ENCODE data around the gene MCM10. TPM values are rescaled to one million over a fixed set of nuclear protein-coding genes. Genes with fewer than 3 reads are reported as not detected.
"Not testable (repeated sequence)": the region's sequence is repeated elsewhere in the genome, so short reads cannot be mapped to it uniquely, and the experiment has no call there.

Gene MCM10
- total RNA-seq, 1 donor from 2014 or later = 2.5 TPM

DNA sequence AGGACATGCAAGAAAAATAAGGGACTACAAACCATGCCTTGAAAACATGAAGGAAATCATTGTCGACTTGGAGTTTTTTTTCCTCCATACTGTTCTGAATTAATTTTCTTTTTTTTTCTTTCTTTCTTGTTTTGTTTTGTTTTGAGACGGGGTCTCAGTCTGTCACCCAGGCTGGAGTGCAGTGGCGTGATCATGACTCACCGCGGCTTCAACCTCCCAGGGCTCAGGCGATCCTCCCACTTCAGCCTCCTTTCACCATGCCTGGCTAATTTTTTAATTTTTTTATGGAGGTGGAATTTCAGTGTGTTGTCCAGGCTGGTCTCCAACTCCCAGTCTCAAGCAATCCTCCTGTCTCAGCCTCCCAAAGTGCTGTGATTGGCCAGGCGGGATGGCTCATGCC, 61.2 kb downstream of the MCM10 start:
- no peak for DNase-seq

DNA sequence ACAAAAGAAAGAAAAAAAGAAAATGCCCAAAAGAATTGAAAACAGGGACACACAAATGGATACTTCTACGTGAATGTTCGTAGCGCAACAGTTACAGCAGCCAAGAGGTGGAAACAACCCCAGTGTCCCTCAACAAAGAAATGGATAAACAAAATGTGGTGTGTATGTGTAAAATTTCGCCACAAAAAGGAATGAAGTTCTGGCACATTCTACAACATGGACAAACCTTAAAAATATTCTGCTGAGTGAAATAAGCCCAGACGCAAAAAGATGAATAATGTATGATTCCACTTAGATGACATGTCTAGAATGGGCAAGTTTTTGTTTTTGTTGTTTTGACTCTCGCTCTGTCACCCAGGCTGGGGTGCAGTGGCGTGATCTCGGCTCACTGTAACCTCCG, 61.9 kb downstream of the MCM10 start:
- DNase-seq = no peak

DNA sequence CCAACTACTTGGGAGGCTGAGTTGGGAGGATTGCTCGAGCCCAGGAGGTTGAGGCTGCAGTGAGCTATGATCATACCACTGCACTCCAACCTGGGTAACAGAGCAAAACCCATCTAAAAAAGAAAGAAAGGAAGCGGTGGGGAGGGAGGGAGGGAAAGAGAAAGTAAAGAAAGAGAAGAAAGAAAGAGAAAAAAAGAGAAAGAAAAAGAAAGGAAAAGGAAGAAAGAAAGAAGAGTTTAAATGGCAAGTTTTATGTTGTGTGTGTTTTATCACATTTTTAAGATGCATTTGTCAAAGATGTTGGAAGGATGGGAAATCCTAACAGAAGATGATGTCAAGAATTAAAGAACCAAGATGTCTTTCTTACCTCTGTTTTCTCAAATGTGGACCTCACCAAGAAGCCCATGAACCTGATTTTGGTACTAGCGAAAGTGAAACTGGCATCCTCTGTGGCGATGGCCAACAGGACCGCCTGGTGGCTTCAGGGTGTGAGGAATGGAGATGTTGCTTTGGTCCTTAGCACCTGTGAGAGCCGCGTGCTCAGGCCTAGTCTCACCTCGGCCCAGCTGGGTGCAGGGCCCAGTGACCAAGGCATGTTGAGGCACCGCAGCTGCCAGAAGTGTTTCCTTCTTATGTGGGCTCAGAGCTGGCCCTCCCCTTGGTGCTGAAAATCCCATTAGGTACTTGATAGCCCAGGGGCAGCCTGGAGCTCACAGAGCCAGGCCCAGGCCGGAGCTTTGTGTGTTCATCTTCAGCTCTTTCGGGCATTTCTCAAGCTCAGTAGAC, 63.0 kb downstream of the MCM10 start:
- no peak for DNase-seq

DNA sequence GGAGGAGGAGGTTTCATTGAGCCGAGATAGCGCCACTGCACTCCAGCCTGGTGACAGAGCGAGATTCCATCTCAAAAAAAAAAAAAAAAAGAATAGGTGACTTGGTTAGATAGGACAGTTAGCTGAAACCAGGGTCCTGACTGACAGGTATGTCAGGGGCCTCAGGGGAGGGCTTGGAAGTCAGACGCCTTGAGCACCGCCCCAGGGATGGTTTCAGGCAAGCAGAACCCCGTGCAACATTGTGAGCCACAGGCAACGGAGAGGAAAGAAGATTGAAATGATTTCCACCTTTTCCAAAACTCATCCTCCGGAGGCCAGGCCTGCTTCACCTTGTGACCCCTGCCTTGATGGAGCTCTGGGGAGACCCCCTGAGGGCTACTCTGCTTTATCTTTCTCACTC, 64.2 kb downstream of the MCM10 start:
- DNase-seq = no peak

DNA sequence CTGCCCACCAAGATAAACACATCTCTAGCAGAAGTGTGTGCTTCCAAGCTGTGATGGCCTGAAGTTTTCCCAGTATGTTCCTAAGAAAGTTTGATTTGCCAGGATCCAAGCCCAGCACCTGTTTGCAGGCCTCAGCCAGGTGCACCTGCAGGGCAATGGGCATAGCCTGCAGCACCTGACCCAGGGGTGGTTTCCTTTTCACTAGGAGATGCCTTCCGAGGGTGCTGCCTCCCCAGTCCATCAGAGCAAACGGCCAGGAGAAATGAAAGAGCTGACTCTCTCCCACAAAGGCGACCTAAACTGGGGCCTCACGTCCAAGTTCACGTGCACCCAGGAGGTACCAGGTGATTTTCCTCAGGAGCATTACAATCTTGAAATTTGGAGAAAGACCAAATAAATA, 65.7 kb downstream of the MCM10 start:
- DNase-seq = no peak

DNA sequence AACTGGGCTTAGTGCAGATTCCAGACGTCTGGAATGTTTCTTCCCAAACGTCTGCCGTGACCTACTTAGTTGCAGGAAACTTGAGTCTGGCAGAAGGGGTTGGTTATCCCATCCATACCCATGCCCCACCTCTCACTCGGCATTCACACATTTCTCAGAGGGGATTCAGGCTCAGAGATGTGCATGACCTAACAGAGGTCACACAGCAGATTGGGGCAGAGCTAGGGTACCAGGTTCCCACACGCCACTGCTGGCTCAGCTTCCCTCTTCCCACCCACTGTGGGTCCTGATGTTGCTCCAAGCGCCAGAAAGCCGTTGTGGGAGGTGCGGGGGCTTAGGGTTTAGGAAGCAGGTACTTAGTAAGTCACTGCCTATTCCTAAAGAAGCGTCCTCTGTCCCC, 69.8 kb downstream of the MCM10 start:
- DNase-seq = no peak

DNA sequence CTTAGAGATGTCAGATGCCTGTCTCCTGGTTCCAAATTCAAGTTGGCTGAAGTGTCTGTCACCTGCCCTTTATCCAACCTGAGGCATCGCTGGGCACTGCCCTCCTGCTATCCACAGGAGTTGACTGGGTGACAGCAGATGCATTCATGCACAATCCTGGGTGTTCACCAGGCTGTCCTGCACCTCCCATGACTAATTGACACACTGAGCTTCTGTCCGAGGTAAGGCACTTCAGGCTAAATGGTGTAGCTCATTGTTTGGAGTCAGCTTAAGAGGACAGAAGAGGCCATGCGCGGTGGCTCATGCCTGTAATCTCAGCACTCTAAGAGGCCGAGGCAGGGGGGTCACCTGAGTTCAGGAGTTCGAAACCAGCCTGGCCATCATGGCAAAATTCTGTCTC, 70.5 kb downstream of the MCM10 start:
- no peak for DNase-seq

DNA sequence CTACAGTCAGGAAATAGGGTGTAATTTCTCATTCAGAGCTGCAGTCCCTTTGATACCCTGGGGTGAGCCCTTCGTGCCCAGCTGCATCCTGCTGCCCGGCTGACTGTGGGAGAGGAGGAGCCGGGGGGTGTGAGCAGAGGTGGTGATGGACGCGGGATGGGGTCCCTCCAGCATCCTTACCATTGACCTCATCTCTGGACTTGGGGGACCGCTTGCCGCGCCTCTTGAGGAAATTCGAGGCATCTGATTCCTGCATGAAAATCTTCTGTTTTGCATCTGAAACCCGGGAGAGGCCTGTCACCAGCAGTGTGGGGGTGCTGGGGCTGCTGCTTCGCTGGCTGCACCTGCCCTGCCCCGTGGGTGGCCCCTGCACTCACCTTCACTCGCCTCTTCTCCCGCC, 72.0 kb downstream of the MCM10 start:
- no peak for DNase-seq

DNA sequence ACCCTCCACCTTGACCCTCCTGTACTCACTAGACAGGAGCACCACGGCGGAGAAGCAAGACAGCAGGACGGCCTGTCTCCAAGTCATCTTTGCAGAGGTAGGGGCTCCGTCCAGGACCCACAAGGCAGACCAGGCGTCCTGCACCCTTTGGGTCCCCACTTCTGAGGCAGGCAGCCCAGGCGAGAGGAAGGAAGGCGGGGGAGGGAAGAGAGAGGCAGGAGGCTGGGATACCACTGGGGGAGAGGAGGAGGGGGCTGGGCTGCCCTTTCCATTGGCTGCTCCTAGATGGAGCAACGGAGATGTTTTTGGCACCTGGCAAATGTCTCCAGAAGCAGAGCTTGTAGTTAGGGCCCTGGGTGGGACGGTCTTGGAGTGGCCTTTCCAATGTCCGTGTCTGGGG, 72.8 kb downstream of the MCM10 start, which contains the start of gene UCMA:
UCMA (minus strand) TSS at position 203 of the 400 bp plus-strand sequence; CDS start at position 87, 116 bp downstream.
- DNase-seq = no peak

DNA sequence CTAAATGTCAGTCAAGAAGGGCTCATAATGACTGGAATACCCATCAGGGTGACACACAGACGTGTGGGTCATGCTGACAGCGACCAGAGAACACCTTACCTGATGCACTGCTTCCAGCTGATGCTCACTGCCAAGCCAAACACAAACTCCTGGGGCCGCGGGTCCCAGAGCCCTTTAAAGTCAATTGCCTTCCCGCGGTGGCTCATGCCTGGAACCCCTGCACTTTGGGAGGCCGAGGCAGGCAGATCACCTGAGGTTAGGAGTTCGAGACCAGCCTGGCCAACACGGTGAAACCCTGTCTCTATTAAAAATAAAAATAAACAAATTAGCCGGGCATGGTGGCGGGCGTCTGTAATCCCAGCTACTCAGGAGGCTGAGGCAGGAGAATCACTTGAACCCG, 73.4 kb downstream of the MCM10 start:
- not testable (repeated sequence) for DNase-seq

DNA sequence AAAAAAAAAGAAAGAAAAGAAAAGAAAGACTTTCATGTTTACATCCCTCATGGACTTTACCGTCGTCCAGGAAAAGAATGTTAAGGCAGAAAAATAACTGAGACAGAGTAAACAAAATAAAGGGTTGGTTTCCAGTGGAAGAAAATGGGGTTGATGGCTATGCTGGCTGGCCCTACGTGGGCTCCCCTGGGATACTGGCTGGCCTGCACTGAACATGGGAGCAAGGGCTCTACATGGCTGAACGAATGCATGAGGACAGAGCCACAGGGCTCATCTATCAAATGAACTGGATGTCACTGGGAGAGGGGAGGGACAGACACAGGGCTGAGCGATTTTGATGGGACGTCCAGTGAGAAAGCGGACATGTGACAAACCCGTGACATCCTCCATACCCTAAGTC, 75.3 kb downstream of the MCM10 start:
- no peak for DNase-seq

DNA sequence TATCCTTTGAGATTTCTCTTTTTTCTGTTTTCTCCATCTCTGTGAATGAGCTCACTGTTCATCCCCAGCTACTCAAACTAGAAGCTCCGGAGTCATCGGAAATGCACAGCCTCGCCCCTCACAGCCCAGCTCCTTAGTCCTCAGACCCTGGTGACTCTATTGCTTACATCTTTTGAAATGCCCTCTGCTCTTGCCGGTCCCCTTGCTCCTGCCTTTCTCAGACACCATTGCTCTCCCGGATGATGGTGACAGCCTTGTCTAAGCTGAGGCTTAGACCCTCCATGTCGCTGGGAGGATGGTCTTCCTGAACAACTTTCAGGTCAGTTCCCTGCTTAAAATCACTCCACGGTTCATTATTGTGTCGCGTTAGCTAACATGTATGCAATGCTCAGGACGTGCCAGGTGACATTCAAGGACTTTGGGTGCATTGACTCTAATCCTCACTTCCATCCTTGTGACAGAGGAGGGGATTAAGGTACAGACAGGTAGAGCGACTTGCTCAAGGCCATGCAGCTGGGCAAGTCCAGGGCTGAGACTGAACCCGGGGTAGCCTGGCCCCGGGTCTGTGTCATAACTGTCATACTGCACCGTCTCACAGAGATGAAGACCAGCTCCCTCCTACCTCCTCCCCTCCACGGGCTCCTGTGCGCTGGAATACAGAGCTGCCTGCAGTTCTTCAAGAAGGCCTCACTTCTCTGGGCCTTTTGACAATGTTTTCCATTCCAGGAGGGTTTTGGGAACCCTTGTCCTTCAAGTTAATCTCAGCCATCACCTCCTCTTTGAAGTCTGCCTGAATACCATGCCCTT, 77.1 kb downstream of the MCM10 start:
- no peak for DNase-seq

DNA sequence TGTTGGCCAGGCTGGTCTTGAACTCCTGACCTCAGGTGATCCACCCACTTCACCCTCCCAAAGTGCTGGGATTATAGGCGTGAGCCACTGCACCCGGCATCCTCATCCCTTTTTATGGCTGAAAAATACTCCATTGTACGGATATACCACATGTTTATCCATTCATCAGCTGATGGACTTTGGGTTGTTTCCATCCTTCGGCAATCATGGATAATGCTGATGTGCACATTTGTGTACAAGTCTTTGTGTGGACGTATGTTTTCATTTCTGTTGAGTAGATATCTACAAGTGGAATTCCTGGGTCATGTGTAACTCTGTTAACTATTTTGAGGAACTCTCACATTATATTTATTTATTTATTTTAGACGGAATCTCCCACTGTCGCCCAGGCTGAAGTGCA, 78.6 kb downstream of the MCM10 start:
- no peak for DNase-seq

DNA sequence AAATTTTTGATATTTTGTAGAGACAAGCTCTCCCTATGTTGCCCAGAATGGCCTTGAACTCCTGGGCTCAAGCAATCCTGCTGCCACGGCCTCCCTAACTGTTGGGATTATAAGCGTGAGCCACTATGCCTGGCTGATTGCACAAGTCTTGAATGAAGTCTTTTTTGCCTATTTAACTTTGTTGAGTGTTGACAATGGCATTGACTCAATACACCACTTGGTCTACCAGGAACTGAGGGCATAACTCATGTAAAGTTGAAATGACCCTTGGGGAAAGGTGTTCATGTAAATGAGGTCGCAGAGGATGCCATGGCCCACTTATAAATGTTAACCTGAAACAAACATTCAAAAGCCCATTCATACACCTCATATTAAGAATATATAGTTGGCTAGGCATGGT, 80.3 kb downstream of the MCM10 start:
- no peak for DNase-seq

DNA sequence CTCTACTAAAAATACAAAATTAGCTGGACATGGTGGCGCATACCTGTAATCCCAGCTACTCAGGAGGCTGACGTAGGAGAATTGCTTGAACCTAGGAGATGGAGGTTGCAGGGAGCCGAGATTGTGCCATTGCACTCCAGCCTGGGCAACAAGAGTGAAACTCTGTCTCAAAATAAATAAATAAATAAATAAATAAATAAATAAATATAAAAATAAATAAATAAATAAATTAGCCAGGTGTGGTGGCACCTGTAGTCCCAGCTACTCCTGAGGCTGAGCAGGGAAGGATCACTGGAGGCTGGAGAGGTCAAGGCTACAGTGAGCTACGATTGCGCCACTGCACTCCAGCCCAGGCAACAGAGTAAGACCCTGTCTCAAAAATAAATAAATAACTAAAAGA, 80.9 kb downstream of the MCM10 start:
- DNase-seq = not testable (repeated sequence)

DNA sequence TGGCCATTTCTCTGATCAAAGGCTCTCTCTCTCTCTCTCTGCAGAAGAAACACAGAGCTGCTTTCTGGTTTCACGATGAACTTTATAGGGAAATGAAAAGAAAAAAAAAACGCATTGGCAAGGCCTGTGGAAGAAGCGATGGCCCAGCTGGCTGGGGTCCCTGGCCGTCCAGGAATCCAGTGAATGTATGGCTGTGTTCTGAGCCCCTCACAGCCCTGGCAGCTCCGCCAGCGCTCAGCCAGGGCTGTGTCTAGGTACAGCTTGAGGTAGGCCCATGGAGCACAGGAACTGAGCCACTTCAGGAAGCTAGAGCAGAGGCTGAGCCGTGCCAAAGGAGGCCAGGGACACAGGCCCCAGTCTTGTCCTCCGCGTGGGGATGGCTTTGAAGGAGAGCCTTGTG, 85.9 kb downstream of the MCM10 start:
- no peak for DNase-seq

DNA sequence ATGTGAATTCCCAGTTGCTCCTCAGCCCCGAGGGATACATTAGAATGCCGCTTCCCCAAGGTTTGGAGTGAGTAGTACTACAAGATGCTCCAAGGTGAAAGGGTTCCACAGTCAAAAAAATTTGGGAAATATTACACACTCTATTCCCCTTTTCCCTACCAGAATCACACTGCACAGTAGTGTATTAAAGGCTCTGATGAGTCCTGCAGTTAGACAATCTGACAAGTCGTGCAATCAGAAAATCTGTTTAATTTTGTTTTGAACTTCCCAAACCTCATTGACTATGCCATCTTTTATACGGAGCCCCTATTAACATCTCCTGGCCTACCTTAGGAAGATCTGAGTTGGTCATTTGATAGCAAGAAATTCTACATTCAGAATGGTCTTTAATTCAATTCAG, 86.4 kb downstream of the MCM10 start:
- DNase-seq = no peak

DNA sequence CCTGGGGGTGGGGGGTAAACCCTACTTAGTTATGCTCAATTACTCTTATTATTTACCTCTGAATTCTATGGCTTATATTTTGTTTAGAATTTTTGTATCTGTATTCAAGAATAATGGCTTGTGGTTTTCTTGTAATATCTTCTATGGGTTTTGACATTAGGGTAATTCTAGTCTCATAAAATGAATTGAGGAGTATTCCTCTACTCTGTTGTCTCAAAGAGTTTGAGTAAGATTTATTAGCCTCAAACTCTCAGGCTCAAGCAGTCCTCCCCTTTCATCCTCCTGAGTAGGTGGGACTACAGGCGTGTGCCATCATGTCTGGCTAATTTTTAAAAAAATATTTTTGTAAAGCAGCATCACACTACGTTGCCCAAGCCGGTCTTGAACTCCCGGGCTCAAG, 92.4 kb downstream of the MCM10 start:
- no peak for DNase-seq

DNA sequence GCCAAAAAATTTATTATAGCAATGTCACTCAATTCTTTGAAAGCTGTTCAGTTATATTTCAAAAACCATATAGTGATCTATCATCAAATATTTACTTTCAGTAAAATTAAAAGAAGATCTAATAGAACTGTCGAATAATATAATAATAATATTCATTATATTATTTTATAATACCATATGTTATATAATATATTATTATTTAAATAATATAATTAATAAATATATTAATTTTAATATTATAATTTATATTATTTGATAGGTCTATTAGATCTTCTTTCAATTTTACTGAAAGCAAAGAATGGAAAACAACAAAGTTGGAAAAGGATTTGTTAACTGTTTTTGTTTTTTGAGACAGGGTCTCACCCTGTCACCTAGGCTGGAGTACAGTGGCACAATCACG, 95.3 kb downstream of the MCM10 start:
- DNase-seq = no peak

DNA sequence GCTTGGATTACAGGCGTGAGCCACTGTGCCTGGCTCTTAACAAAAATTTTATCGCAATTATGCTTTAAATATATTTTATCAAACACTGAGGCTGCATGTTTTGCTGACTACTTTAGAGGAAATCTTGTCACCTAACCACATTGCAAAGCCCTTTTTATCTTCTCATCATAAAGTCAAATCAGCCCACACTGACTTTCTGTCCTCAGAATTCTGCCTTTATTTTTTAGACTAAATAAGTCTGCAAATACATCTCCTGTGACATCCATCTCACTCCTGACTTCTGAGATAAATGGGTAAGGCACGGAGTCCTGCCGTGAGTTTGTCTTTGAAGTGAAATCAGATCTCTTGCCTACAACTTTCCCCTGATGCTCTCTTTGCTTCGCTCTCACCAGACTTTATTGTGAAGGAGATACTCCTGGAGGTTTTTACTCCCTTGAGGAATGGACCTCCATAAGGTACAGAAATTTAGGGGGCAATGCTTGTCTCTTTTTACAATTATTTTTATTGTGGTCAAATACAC, 96.3 kb downstream of the MCM10 start:
- no peak for DNase-seq
